HepG2 (cell line): ENCODE data around the gene FNIP2. TPM values are rescaled to one million over a fixed set of nuclear protein-coding genes. Genes with fewer than 3 reads are reported as not detected.
"Not testable (repeated sequence)": the region's sequence is repeated elsewhere in the genome, so short reads cannot be mapped to it uniquely, and the experiment has no call there.

Experiments
- ATF3 ChIP-seq: sonication (generic); formaldehyde crosslinking; IDR thresholded peaks from 2 replicates; pipeline ENCODE4 v1.4.0; 2020; ENCODE audit warnings: missing genetic modification reagents
- BCL3 ChIP-seq: sonication (generic); formaldehyde crosslinking; IDR thresholded peaks from 2 replicates; pipeline ENCODE4 v1.5.1; 2020; ENCODE audit warnings: mild to moderate bottlenecking, missing genetic modification reagents, moderate library complexity
- BCL6 ChIP-seq: IDR thresholded peaks from 2 replicates; pipeline ENCODE4 v1.6.1; 2016; ENCODE audit warnings: missing genetic modification reagents, missing compliant biosample characterization
- CREM ChIP-seq, 2 experiments: sonication (generic) in 1 of 2; formaldehyde crosslinking in 1 of 2; IDR thresholded peaks; 2 replicates each; pipeline versions ENCODE4 v1.4.0 to v1.6.1; 2016 to 2020; ENCODE audit warnings: antibody characterized with exemption in 1 of 2, mild to moderate bottlenecking in 1 of 2, missing genetic modification reagents in 1 of 2
- FOXP1 ChIP-seq, 2 experiments: fragments of 450-650 bp in 1 of 2; IDR thresholded peaks; 2 replicates each; pipeline ENCODE4 v1.6.1; 2017 to 2018; ENCODE audit warnings: antibody characterized with exemption in 1 of 2
- GABPB1 ChIP-seq: IDR thresholded peaks from 2 replicates; pipeline ENCODE4 v1.6.1; 2016; ENCODE audit warnings: mild to moderate bottlenecking, missing genetic modification reagents, moderate library complexity, missing compliant biosample characterization
- HMGXB4 ChIP-seq, 2 experiments: sonication (generic) in 1 of 2; formaldehyde crosslinking in 1 of 2; IDR thresholded peaks; 2 replicates each; pipeline versions ENCODE4 v1.4.0 to v1.6.1; 2018 to 2020; ENCODE audit warnings: missing genetic modification reagents in 2 of 2, borderline replicate concordance in 1 of 2, low read depth in 1 of 2, mild to moderate bottlenecking in 1 of 2, missing biosample characterization in 1 of 2
- KAT8 ChIP-seq: IDR thresholded peaks from 2 replicates; pipeline ENCODE4 v1.6.1; 2016; ENCODE audit warnings: missing genetic modification reagents, missing compliant biosample characterization
- MED1 ChIP-seq: sonication (generic); formaldehyde crosslinking; IDR thresholded peaks from 2 replicates; pipeline ENCODE4 v1.4.0; 2020; ENCODE audit warnings: missing genetic modification reagents
- MXD4 ChIP-seq: IDR thresholded peaks from 2 replicates; pipeline ENCODE4 v1.6.1; 2016; ENCODE audit warnings: mild to moderate bottlenecking, missing biosample characterization, missing genetic modification reagents
- NCOA2 ChIP-seq: sonication (generic); formaldehyde crosslinking; IDR thresholded peaks from 2 replicates; pipeline ENCODE4 v1.8.0; 2022; ENCODE audit warnings: inconsistent platforms
- NR2C2 ChIP-seq: sonication (generic); formaldehyde crosslinking; IDR thresholded peaks from 2 replicates; pipeline ENCODE4 v1.4.0; 2020; ENCODE audit warnings: missing genetic modification reagents, mild to moderate bottlenecking, moderate library complexity, borderline replicate concordance
- REPIN1 ChIP-seq: sonication (generic); formaldehyde crosslinking; IDR thresholded peaks from 2 replicates; pipeline ENCODE4 v1.8.0; 2022; ENCODE audit warnings: missing genetic modification reagents, low read depth, mild to moderate bottlenecking, borderline replicate concordance
- SOX6 ChIP-seq, 2 experiments: fragments of 450-650 bp in 1 of 2; sonication (generic) in 1 of 2; formaldehyde crosslinking in 1 of 2; IDR thresholded peaks; 2 replicates each; pipeline versions ENCODE4 v1.4.0 to v1.6.1; 2017 to 2020; ENCODE audit warnings: antibody characterized with exemption in 1 of 2, mild to moderate bottlenecking in 1 of 2, missing genetic modification reagents in 1 of 2
- YY1 ChIP-seq: IDR thresholded peaks from 2 replicates; pipeline ENCODE4 v1.6.1; 2011; ENCODE audit warnings: low read length, low read depth, moderate library complexity, mild to moderate bottlenecking; ENCODE audit not compliant: insufficient read depth, insufficient replicate concordance
- ZBTB3 ChIP-seq: sonication (generic); formaldehyde crosslinking; IDR thresholded peaks from 2 replicates; pipeline ENCODE4 v1.4.0; 2020; ENCODE audit warnings: low read depth, mild to moderate bottlenecking, moderate library complexity, missing genetic modification reagents, borderline replicate concordance
- ZMYM2 ChIP-seq: sonication (generic); formaldehyde crosslinking; IDR thresholded peaks from 2 replicates; pipeline ENCODE4 v1.8.0; 2022; ENCODE audit warnings: mild to moderate bottlenecking, missing genetic modification reagents
- ZNF124 ChIP-seq: sonication (generic); formaldehyde crosslinking; IDR thresholded peaks from 2 replicates; pipeline ENCODE4 v1.4.0; 2020; ENCODE audit warnings: missing genetic modification reagents
- ZNF7 ChIP-seq: IDR thresholded peaks from 2 replicates; pipeline ENCODE4 v1.6.1; 2016; ENCODE audit warnings: missing biosample characterization, missing genetic modification reagents
- polyA plus RNA-seq, 8 experiments: library from polyadenylated mRNA; depleted of rRNA in 3 of 8; stranded (reverse) in 7 of 8; unstranded in 1 of 8; fragments of >200 nt; fragmentation: Illumina TruSeq in 4 of 8; extraction: Trizol in 4 of 8; gene quantifications; 2 replicates each; pipeline versions ENCODE4 v1.2.1 to v1.2.3, GENCODE V29; 2011 to 2016; ENCODE audit warnings: low read depth in 4 of 8, missing spikeins in 1 of 8, mixed read lengths in 1 of 8; ENCODE audit not compliant: insufficient read depth in 1 of 8
- total RNA-seq, 5 experiments: library from RNA; depleted of rRNA; stranded (reverse); fragments of >200 nt; fragmentation: Illumina TruSeq; extraction: Trizol; gene quantifications; 2 replicates each; pipeline ENCODE4 v1.2.3, GENCODE V29; 2016; ENCODE audit warnings: low read depth in 1 of 5

FNIP2 gene
- total and polyA plus RNA-seq, 2 of the 13 experiments (the other 11 are each of a cell fraction or from before 2014, with no cell fraction given): 15.5 to 21.0 TPM

GRCh38 chr4:158902280-158903078, 133.7 kb downstream of the FNIP2 start (continued):
- TF ChIP-seq BCL3 (0 out of 2 replicates have a peak, but pooled peaks have one; percentile 24), ZBTB3 (CRISPR knock-in tag) (peak; percentile 79; the same call in 1 of the 2 replicates), NCOA2 (CRISPR knock-in tag) (peak; percentile 81), ZNF124 (CRISPR knock-in tag) (peak; percentile 39; the same call in 1 of the 2 replicates), GABPB1 (CRISPR knock-in tag) (0 out of 2 replicates have a peak, but pooled peaks have one; percentile 26), HMGXB4 (CRISPR knock-in tag; IDR thresholded peaks at IDR 0.05; ENCODE audit: borderline replicate concordance in 1 of 2, low read depth in 1 of 2) (peak; percentile 34 to 46; a peak in 1 of 4 replicates), ZNF7 (0 out of 2 replicates have a peak, but pooled peaks have one; percentile 27), MXD4 (CRISPR knock-in tag) (0 out of 2 replicates have a peak, but pooled peaks have one; percentile 45), NR2C2 (CRISPR knock-in tag) (peak; percentile 53), CREM (IDR thresholded peaks at IDR 0.05) (peak; percentile 43; the same call in 1 of the 2 replicates), ATF3 (peak; percentile 76), YY1 (peak; percentile 79), SOX6 (CRISPR knock-in tag; IDR thresholded peaks at IDR 0.05) (peak; percentile 85), FOXP1 (CRISPR knock-in tag; IDR thresholded peaks at IDR 0.05) (peak; percentile 42; the same call in 1 of the 2 replicates), BCL6 (peak; percentile 80), MED1 (CRISPR knock-in tag) (peak; percentile 60), ZMYM2 (0 out of 2 replicates have a peak, but pooled peaks have one; percentile 54), REPIN1 (CRISPR knock-in tag) (peak; percentile 67; the same call in 1 of the 2 replicates), KAT8 (CRISPR knock-in tag) (peak; percentile 69; the same call in 1 of the 2 replicates)
- TF ChIP-seq CREM (CRISPR knock-in tag; IDR thresholded peaks at IDR 0.05); SOX6 (IDR thresholded peaks at IDR 0.05); FOXP1 (IDR thresholded peaks at IDR 0.05): not testable (repeated sequence)
